ENCODE results near the gene FOXO6. TPM values are rescaled to one million over a fixed set of nuclear protein-coding genes. Genes with fewer than 3 reads are reported as not detected.

FOXO6 gene
- total and polyA plus RNA-seq, 10 of the 15 experiments (the other 5 are each of a cell fraction or from before 2014, with no cell fraction given), result 0.37 TPM; not detected in 9

GRCh38 chr1:41378999-41379737 is 17.9 kb downstream of the FOXO6 start:
- ChIA-PET RAD21 (ENCODE audit: unreplicated experiment) (interaction anchor here (1.6 kb wide), 1 partner anchor 16 kb away, joined by 4 read pairs; no protein-coding TSS in a partner anchor), POLR2A (interaction anchor here (0.8 to 1.5 kb wide), 2 partner anchors 8 to 10 kb away, joined by 3 to 4 read pairs; no protein-coding TSS in a partner anchor), CTCF (interaction anchor here (0.8 to 0.9 kb wide), 2 partner anchors 37 to 129 kb away, joined by 3 to 4 read pairs; no protein-coding TSS in a partner anchor), SMC1A (ENCODE audit: uncharacterized antibody, unreplicated experiment) (interaction anchor here (1.1 to 2.1 kb wide), 4 partner anchors 12 to 57 kb away, joined by 3 to 8 read pairs (median 6); no protein-coding TSS in a partner anchor)
- intact Hi-C loops (cut with micrococcal nuclease; ENCODE audit: unreplicated experiment) (no loop called here), in situ Hi-C loops (cut with MboI) (no loop called here)
- BruUV-seq (replicated peaks), result no TSS peak
- H3K27ac ChIP-seq (ENCODE audit: control insufficient read depth, insufficient read depth), result no peak overlapping the region
- H3K79me2 ChIP-seq (ENCODE audit: control insufficient read depth, insufficient read depth, low read length), result no peaks in the 10 kb centered on the region
- 69% methylated on average over 4 of the region's 4 CpGs for WGBS (ENCODE audit: insufficient coverage, insufficient replicate concordance, low lambda C conversion rate, missing lambda C conversion rate)
- no peak overlapping the region for H3K4me2 ChIP-seq (ENCODE audit: control insufficient read depth, insufficient read depth)
- no peaks in the 10 kb centered on the region for H3K9me3 ChIP-seq (replicated peaks; ENCODE audit: control insufficient read depth, insufficient read depth, low read length)
- H3K36me3 ChIP-seq (ENCODE audit: control insufficient read depth in 2 of 2, insufficient read depth in 2 of 2, low read length in 1 of 2), result no peaks in the 10 kb centered on the region
- no peak for FAIRE-seq
- H3K27me3 ChIP-seq (replicated peaks in 1 of 2; ENCODE audit: control insufficient read depth in 2 of 2, insufficient read depth in 2 of 2, low read length in 1 of 2), result peaks cover 9 to 22% of the 10 kb centered on the region in 2 experiments
- H3K4me1 ChIP-seq (ENCODE audit: control insufficient read depth, insufficient read depth, low read length), result no peaks in the 10 kb centered on the region
- H4K20me1 ChIP-seq (ENCODE audit: control insufficient read depth, insufficient read depth), result no peaks in the 10 kb centered on the region
- DNase-seq (ENCODE audit: low read depth, low spot score), result no peak
- no peak overlapping the region for H2AFZ ChIP-seq (ENCODE audit: control insufficient read depth, low read depth, low read length)
- no peak overlapping the region for H3K9ac ChIP-seq (ENCODE audit: control insufficient read depth, insufficient read depth, low read length)
- H3K4me3 ChIP-seq, result no peak overlapping the region
- ATAC-seq, result no peak
- TF ChIP-seq NFYB (IDR thresholded peaks at IDR 0.05; ENCODE audit: insufficient read depth, low read depth, low read length) (no peak), ZBTB40 (IDR thresholded peaks at IDR 0.05; ENCODE audit: borderline replicate concordance) (no peak), BACH1 (IDR thresholded peaks at IDR 0.05; ENCODE audit: borderline replicate concordance) (no peak), EGR1 (IDR thresholded peaks at IDR 0.05; ENCODE audit: borderline replicate concordance in 1 of 2, low read depth in 2 of 2, low read length in 2 of 2) (no peak), SMAD5 (IDR thresholded peaks at IDR 0.05; ENCODE audit: low read depth) (no peak), GATAD2B (conservative IDR thresholded peaks at IDR 0.05; ENCODE audit: low read depth) (no peak), CTCF (IDR thresholded peaks at IDR 0.05 in 2 of 3, conservative IDR thresholded peaks at IDR 0.05 in 1 of 3; ENCODE audit: control insufficient read depth in 2 of 3, extremely low read depth in 1 of 3, insufficient read depth in 1 of 3, low read depth in 3 of 3, low read length in 3 of 3) (no peak), PBX3 (IDR thresholded peaks at IDR 0.05; ENCODE audit: insufficient replicate concordance, low read depth, low read length) (no peak), PKNOX1 (IDR thresholded peaks at IDR 0.05) (no peak), ATF7 (IDR thresholded peaks at IDR 0.05; ENCODE audit: low read depth) (no peak), BCL11A (IDR thresholded peaks at IDR 0.05; ENCODE audit: low read depth, low read length) (no peak), RAD51 (IDR thresholded peaks at IDR 0.05) (no peak), CEBPB (IDR thresholded peaks at IDR 0.05; ENCODE audit: borderline replicate concordance in 1 of 2, low read depth in 2 of 2, low read length in 2 of 2) (no peak), STAT3 (IDR thresholded peaks at IDR 0.05; ENCODE audit: low read depth, low read length) (no peak)
